Neutrophil (primary cell): ENCODE data around the gene LRRC7.

Experiments used
- H3K27ac ChIP-seq: fragments of 200-600 bp; sonication (generic); 2 replicates; pipeline ENCODE4 v1.5.1; 2016; ENCODE audit warnings: mild to moderate bottlenecking, moderate library complexity
- H3K27me3 ChIP-seq: fragments of 200-600 bp; sonication (generic); 2 replicates; pipeline ENCODE4 v1.6.0; 2016; ENCODE audit warnings: mild to moderate bottlenecking
- H3K36me3 ChIP-seq: fragments of 200-600 bp; sonication (generic); 2 replicates; pipeline ENCODE4 v1.5.1; 2017
- H3K4me1 ChIP-seq, 2 experiments: fragments of 200-600 bp in 1 of 2; sonication (generic) in 1 of 2; 1 replicate in 1 of 2; 2 replicates in 1 of 2; pipeline versions ENCODE4 v1.5.1 to v1.6.1; 2013 to 2016; ENCODE audit warnings: low read depth in 1 of 2, low read length in 1 of 2, mild to moderate bottlenecking in 1 of 2, moderate library complexity in 1 of 2; ENCODE audit not compliant: control insufficient read depth in 1 of 2, insufficient read depth in 1 of 2
- H3K4me3 ChIP-seq, 2 experiments: fragments of 200-600 bp in 1 of 2; sonication (generic) in 1 of 2; 1 replicate in 1 of 2; 2 replicates in 1 of 2; pipeline ENCODE4 v1.5.1; 2013 to 2016; ENCODE audit warnings: low read depth in 1 of 2, low read length in 1 of 2, mild to moderate bottlenecking in 1 of 2, moderate library complexity in 1 of 2
- H3K9me3 ChIP-seq: fragments of 200-600 bp; sonication (generic); 2 replicates; pipeline ENCODE4 v1.5.1; 2016
- TF ChIP-seq, protein P1 (sequence below): fragments of 200-600 bp; sonication (generic); IDR thresholded peaks from 2 replicates; pipeline ENCODE4 v1.5.1; 2016; ENCODE audit warnings: antibody characterized with exemption

Gene LRRC7

GRCh38 chr1:69845655-69846054 lies 277.9 kb downstream of the LRRC7 start:
- Histone ChIP-seq H3K4me3 (no peak overlapping the region), H3K27me3 (no peaks in the 10 kb centered on the region), H3K9me3 (no peaks in the 10 kb centered on the region), H3K36me3 (no peaks in the 10 kb centered on the region), H3K4me1 (no peaks in the 10 kb centered on the region), H3K27ac (no peak overlapping the region)
- TF ChIP-seq, protein P1, sequence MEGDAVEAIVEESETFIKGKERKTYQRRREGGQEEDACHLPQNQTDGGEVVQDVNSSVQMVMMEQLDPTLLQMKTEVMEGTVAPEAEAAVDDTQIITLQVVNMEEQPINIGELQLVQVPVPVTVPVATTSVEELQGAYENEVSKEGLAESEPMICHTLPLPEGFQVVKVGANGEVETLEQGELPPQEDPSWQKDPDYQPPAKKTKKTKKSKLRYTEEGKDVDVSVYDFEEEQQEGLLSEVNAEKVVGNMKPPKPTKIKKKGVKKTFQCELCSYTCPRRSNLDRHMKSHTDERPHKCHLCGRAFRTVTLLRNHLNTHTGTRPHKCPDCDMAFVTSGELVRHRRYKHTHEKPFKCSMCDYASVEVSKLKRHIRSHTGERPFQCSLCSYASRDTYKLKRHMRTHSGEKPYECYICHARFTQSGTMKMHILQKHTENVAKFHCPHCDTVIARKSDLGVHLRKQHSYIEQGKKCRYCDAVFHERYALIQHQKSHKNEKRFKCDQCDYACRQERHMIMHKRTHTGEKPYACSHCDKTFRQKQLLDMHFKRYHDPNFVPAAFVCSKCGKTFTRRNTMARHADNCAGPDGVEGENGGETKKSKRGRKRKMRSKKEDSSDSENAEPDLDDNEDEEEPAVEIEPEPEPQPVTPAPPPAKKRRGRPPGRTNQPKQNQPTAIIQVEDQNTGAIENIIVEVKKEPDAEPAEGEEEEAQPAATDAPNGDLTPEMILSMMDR: no peak

GRCh38 chr1:69846267-69846666 lies 278.5 kb downstream of the LRRC7 start:
- Histone ChIP-seq H3K4me1 (no peaks in the 10 kb centered on the region), H3K27me3 (no peaks in the 10 kb centered on the region), H3K27ac (no peak overlapping the region), H3K4me3 (no peak overlapping the region), H3K9me3 (no peaks in the 10 kb centered on the region), H3K36me3 (no peaks in the 10 kb centered on the region)
- TF ChIP-seq, protein P1: no peak

- Histone ChIP-seq H3K27ac (no peak overlapping the region), H3K36me3 (no peaks in the 10 kb centered on the region), H3K27me3 (no peaks in the 10 kb centered on the region), H3K4me1 (no peaks in the 10 kb centered on the region), H3K9me3 (no peaks in the 10 kb centered on the region), H3K4me3 (no peak overlapping the region)
- TF ChIP-seq, protein P1: no peak
These were observed 279.9 kb downstream of the LRRC7 start for GRCh38 chr1:69847670-69848069.

DNA sequence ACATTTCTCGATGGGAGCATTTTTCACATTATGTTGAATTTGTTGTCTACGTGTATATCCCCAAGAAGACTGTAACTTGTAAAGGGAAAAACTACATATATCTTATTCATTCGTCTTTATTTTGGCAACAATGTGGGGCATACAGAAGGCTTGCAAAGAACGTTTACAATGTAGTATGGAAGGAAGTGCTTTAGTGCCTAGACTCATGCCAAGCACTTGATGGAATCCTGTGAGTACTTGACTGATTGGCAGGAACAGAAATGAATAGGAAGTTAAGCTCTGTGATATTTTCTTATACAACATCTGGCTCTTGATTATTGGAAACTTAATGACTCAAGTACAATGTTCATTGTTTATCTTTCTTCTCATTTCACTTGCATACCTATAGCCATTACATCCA lies 284.4 kb downstream of the LRRC7 start:
- Histone ChIP-seq H3K9me3 (no peaks in the 10 kb centered on the region), H3K4me1 (no peaks in the 10 kb centered on the region), H3K27me3 (no peaks in the 10 kb centered on the region), H3K4me3 (no peak overlapping the region), H3K36me3 (no peaks in the 10 kb centered on the region), H3K27ac (no peak overlapping the region)
- TF ChIP-seq, protein P1: no peak

DNA sequence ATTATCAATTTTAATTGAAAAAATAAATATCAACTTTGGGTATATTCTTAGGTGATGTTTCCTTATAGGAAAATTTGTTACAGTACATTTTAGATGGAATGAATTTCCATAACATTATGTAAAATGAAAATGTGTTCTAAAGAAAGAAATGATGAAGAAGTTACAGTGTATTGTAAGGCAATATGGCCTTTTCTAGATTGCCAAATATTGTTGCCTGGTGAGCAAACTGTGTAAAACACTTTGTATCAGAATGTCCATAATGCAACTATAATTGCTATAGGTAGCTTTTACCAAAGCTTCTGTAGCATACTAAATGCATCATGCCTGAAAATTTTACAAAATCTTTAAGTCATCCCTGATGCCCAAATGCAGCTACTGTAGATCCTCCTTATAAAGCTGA lies 285.0 kb downstream of the LRRC7 start:
- no peaks in the 10 kb centered on the region for H3K27me3 ChIP-seq
- TF ChIP-seq, protein P1: no peak

DNA sequence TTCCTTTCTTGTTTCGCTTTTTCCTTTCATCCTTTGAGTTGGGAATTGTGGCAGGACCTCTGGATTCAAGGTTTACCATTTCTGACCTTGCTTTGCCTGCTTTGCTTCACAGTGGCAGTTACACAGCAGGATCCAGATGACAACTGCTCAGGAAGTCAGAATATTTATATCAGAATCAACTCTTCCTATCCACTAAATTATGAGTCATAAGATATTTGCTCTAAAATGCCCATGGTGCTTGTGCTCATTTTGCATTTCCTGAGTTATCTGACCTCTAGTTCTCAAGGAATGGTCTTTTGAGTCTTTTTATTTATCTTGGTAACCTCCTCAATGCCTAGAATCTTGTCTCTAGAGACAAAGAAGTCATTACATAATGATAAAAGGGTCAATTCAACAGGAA lies 290.8 kb downstream of the LRRC7 start:
- TF ChIP-seq, protein P1: no peak

More for the DNA sequence above, 285.0 kb downstream of the LRRC7 start:
- H3K36me3 ChIP-seq: no peaks in the 10 kb centered on the region
- H3K9me3 ChIP-seq: no peaks in the 10 kb centered on the region
- no peak overlapping the region for H3K4me3 ChIP-seq
- H3K4me1 ChIP-seq: no peaks in the 10 kb centered on the region
- H3K27ac ChIP-seq: no peak overlapping the region

More for the DNA sequence above, 290.8 kb downstream of the LRRC7 start:
- no peaks in the 10 kb centered on the region for H3K4me1 ChIP-seq
- no peak overlapping the region for H3K27ac ChIP-seq
- H3K36me3 ChIP-seq: no peaks in the 10 kb centered on the region
- H3K4me3 ChIP-seq: no peak overlapping the region
- H3K9me3 ChIP-seq: no peaks in the 10 kb centered on the region
- no peaks in the 10 kb centered on the region for H3K27me3 ChIP-seq
